WTC11 (cell line): ENCODE data around the gene ZNF165. TPM values are rescaled to one million over a fixed set of nuclear protein-coding genes. Genes with fewer than 3 reads are reported as not detected.
"Not testable (repeated sequence)": the region's sequence is repeated elsewhere in the genome, so short reads cannot be mapped to it uniquely, and the experiment has no call there.

Experiments
- ATAC-seq: fragments of 200-7000 bp; cut with Tn5 transposase; 2 replicates; pipeline ENCODE4 v1.10.0; 2021; ENCODE audit warnings: mild to moderate bottlenecking, moderate library complexity
- CTCF ChIA-PET: fragments of 300-600 bp; sonication (Branson Sonifier 250); formaldehyde crosslinking; loops from one replicate; lab custom pipeline; 2021; ENCODE audit warnings: antibody characterized with exemption; lab: Charles Lee
- POLR2A ChIA-PET: fragments of 350-600 bp; sonication (Branson Sonifier 250); formaldehyde crosslinking; loops from one replicate; lab custom pipeline; 2021; ENCODE audit warnings: antibody characterized with exemption; lab: Charles Lee
- DNase-seq: peaks from one replicate; pipeline ENCODE4 v3.0.0; 2021; ENCODE audit warnings: low spot score
- H3K27ac Mint-ChIP-seq: 2 replicates; pipeline ENCODE4 v1.8.0; 2021; ENCODE audit warnings: mixed read lengths
- H3K27me3 Mint-ChIP-seq: 2 replicates; pipeline ENCODE4 v1.8.0; 2021; ENCODE audit warnings: low read depth, mild to moderate bottlenecking, moderate library complexity, mixed read lengths
- H3K36me3 Mint-ChIP-seq: 2 replicates; pipeline ENCODE4 v1.8.0; 2021; ENCODE audit warnings: mixed read lengths
- H3K4me1 Mint-ChIP-seq: 2 replicates; pipeline ENCODE4 v1.8.0; 2022; ENCODE audit warnings: mixed read lengths
- H3K4me3 Mint-ChIP-seq: 2 replicates; pipeline ENCODE4 v1.8.0; 2021; ENCODE audit warnings: mild to moderate bottlenecking, moderate library complexity, mixed read lengths
- H3K9me3 Mint-ChIP-seq: 2 replicates; pipeline ENCODE4 v1.8.0; 2021; ENCODE audit warnings: mixed read lengths
- ARID4B ChIP-seq: sonication (generic); formaldehyde crosslinking; IDR thresholded peaks from 2 replicates; pipeline ENCODE4 v1.8.0; 2023; ENCODE audit warnings: missing genetic modification reagents, mild to moderate bottlenecking, borderline replicate concordance
- CREB1 ChIP-seq: sonication (generic); formaldehyde crosslinking; IDR thresholded peaks from 2 replicates; pipeline ENCODE4 v1.8.0; 2023; ENCODE audit warnings: mild to moderate bottlenecking, missing genetic modification reagents
- CREM ChIP-seq: sonication (generic); formaldehyde crosslinking; IDR thresholded peaks from 2 replicates; pipeline ENCODE4 v1.8.1; 2022; ENCODE audit warnings: mild to moderate bottlenecking, missing genetic modification reagents, moderate library complexity
- E2F1 ChIP-seq: sonication (generic); formaldehyde crosslinking; IDR thresholded peaks from 2 replicates; pipeline ENCODE4 v1.8.0; 2022; ENCODE audit warnings: mild to moderate bottlenecking, missing genetic modification reagents
- HMGXB4 ChIP-seq: sonication (generic); formaldehyde crosslinking; IDR thresholded peaks from 2 replicates; pipeline ENCODE4 v1.8.1; 2023; ENCODE audit warnings: mild to moderate bottlenecking, moderate library complexity, missing genetic modification reagents
- MAX ChIP-seq: sonication (generic); formaldehyde crosslinking; IDR thresholded peaks from 2 replicates; pipeline ENCODE4 v1.8.0; 2022; ENCODE audit warnings: mild to moderate bottlenecking, missing genetic modification reagents
- NFATC4 ChIP-seq: fragments of 250-450 bp; sonication (Bioruptor Pico); IDR thresholded peaks from 2 replicates; pipeline ENCODE4 v1.9.0; 2021; ENCODE audit warnings: mild to moderate bottlenecking
- PRRX2 ChIP-seq: fragments of 250-450 bp; sonication (Bioruptor Pico); IDR thresholded peaks from 2 replicates; pipeline ENCODE4 v1.8.0; 2021; ENCODE audit warnings: mild to moderate bottlenecking
- RELA ChIP-seq: sonication (generic); formaldehyde crosslinking; IDR thresholded peaks from 2 replicates; pipeline ENCODE4 v1.8.1; 2022; ENCODE audit warnings: missing genetic modification reagents, mild to moderate bottlenecking, borderline replicate concordance
- RORB ChIP-seq: fragments of 250-450 bp; sonication (Bioruptor Pico); IDR thresholded peaks from 2 replicates; pipeline ENCODE4 v1.9.0; 2021; ENCODE audit warnings: mild to moderate bottlenecking
- SMAD3 ChIP-seq: sonication (generic); formaldehyde crosslinking; IDR thresholded peaks from 2 replicates; pipeline ENCODE4 v1.8.0; 2022; ENCODE audit warnings: missing genetic modification reagents, mild to moderate bottlenecking, borderline replicate concordance
- STAT6 ChIP-seq: sonication (generic); formaldehyde crosslinking; conservative IDR thresholded peaks from 2 replicates; pipeline ENCODE4 v1.8.1; 2023; ENCODE audit warnings: mild to moderate bottlenecking, low read depth, missing genetic modification reagents, moderate library complexity
- TEAD1 ChIP-seq: sonication (generic); formaldehyde crosslinking; IDR thresholded peaks from 2 replicates; pipeline ENCODE4 v1.8.0; 2022; ENCODE audit warnings: mild to moderate bottlenecking, missing genetic modification reagents
- ZMAT4 ChIP-seq: fragments of 250-450 bp; sonication (Bioruptor Pico); IDR thresholded peaks from 2 replicates; pipeline ENCODE4 v1.9.0; 2021; ENCODE audit warnings: mild to moderate bottlenecking
- ZNF121 ChIP-seq: sonication (generic); formaldehyde crosslinking; IDR thresholded peaks from 2 replicates; pipeline ENCODE4 v1.8.0; 2023; ENCODE audit warnings: missing genetic modification reagents
- ZNF219 ChIP-seq: sonication (generic); formaldehyde crosslinking; IDR thresholded peaks from 2 replicates; pipeline ENCODE4 v1.8.0; 2023; ENCODE audit warnings: missing genetic modification reagents, mild to moderate bottlenecking, borderline replicate concordance
- ZNF263 ChIP-seq: sonication (generic); formaldehyde crosslinking; IDR thresholded peaks from 2 replicates; pipeline ENCODE4 v1.8.1; 2022; ENCODE audit warnings: low read depth, mild to moderate bottlenecking, moderate library complexity, missing genetic modification reagents
- ZNF423 ChIP-seq: fragments of 250-450 bp; sonication (Bioruptor Pico); IDR thresholded peaks from 2 replicates; pipeline ENCODE4 v2.1.2; 2022; ENCODE audit warnings: mild to moderate bottlenecking, moderate library complexity
- ZNF671 ChIP-seq: fragments of 250-450 bp; sonication (Bioruptor Pico); IDR thresholded peaks from 2 replicates; pipeline ENCODE4 v1.8.0; 2021; ENCODE audit warnings: mild to moderate bottlenecking
- total RNA-seq: library from RNA; stranded (reverse); gene quantifications from 3 replicates; pipeline ENCODE4 v1.2.3, GENCODE V29; 2021

ZNF165 gene
- total RNA-seq, 1 experiment from 2014 or later: 8.0 TPM

- H3K4me3 Mint-ChIP-seq: no peak overlapping the region
- ChIA-PET POLR2A (no interaction called here), CTCF (no interaction called here)
- H3K4me1 Mint-ChIP-seq: no peaks in the 10 kb centered on the region
- peaks cover 36% of the 10 kb centered on the region for H3K9me3 Mint-ChIP-seq
- peaks cover 67% of the 10 kb centered on the region for H3K36me3 Mint-ChIP-seq
- TF ChIP-seq CREM (CRISPR knock-in tag): no peak
- no peak for TF ChIP-seq TEAD1 (CRISPR knock-in tag)
- TF ChIP-seq STAT6 (CRISPR knock-in tag): no peak
- no peak for TF ChIP-seq MAX (CRISPR knock-in tag)
- no peak for TF ChIP-seq RELA (CRISPR knock-in tag)
- TF ChIP-seq CREB1 (CRISPR knock-in tag): no peak
- no peak for TF ChIP-seq SMAD3 (CRISPR knock-in tag)
- no peak for TF ChIP-seq ZNF671
- no peak for TF ChIP-seq ZNF121 (CRISPR knock-in tag)
- TF ChIP-seq ARID4B (CRISPR knock-in tag): no peak
- no peak for TF ChIP-seq PRRX2 (CRISPR knock-in tag)
- TF ChIP-seq HMGXB4 (CRISPR knock-in tag): no peak
- no peak for TF ChIP-seq ZMAT4 (CRISPR knock-in tag)
- TF ChIP-seq ZNF263 (CRISPR knock-in tag): no peak
- no peak for TF ChIP-seq NFATC4 (CRISPR knock-in tag)
- no peak for TF ChIP-seq ZNF423
- no peak for ATAC-seq
- H3K27me3 Mint-ChIP-seq: no peaks in the 10 kb centered on the region
- DNase-seq: no peak
- H3K27ac Mint-ChIP-seq: no peak overlapping the region
These were observed 8.7 kb downstream of the ZNF165 start for GRCh38 chr6:28089054-28089453.

GRCh38 chr6:28090917-28091586, 10.7 kb downstream of the ZNF165 start:
- ChIA-PET POLR2A (no interaction called here), CTCF (no interaction called here)
- no peaks in the 10 kb centered on the region; the same call in 1 of the 2 replicates for H3K27me3 Mint-ChIP-seq
- peaks cover 53% of the 10 kb centered on the region for H3K36me3 Mint-ChIP-seq
- no peak for ATAC-seq
- H3K27ac Mint-ChIP-seq: no peak overlapping the region
- H3K9me3 Mint-ChIP-seq: peaks cover 36% of the 10 kb centered on the region
- DNase-seq: no peak
- no peaks in the 10 kb centered on the region for H3K4me1 Mint-ChIP-seq
- TF ChIP-seq RORB (CRISPR knock-in tag) (no peak), CREB1 (CRISPR knock-in tag) (no peak), E2F1 (CRISPR knock-in tag) (no peak), ZNF671 (no peak), ZNF219 (CRISPR knock-in tag) (no peak), PRRX2 (CRISPR knock-in tag) (no peak)
- no peak overlapping the region; the same call in 1 of the 2 replicates for H3K4me3 Mint-ChIP-seq

- peaks cover 61% of the 10 kb centered on the region for H3K27me3 Mint-ChIP-seq
- H3K36me3 Mint-ChIP-seq, H3K4me3 Mint-ChIP-seq, DNase-seq, ATAC-seq, CTCF ChIA-PET, H3K4me1 Mint-ChIP-seq, H3K27ac Mint-ChIP-seq, POLR2A ChIA-PET: not testable (repeated sequence)
- H3K9me3 Mint-ChIP-seq: peaks cover 26% of the 10 kb centered on the region
These were observed 21.9 kb downstream of the ZNF165 start for GRCh38 chr6:28102222-28102621.

- H3K4me1 Mint-ChIP-seq, CTCF ChIA-PET, H3K4me3 Mint-ChIP-seq, H3K36me3 Mint-ChIP-seq, POLR2A ChIA-PET, ATAC-seq, H3K27ac Mint-ChIP-seq, DNase-seq: not testable (repeated sequence)
- peaks cover 62% of the 10 kb centered on the region for H3K27me3 Mint-ChIP-seq
- H3K9me3 Mint-ChIP-seq: peaks cover 23% of the 10 kb centered on the region
These were observed 22.3 kb downstream of the ZNF165 start for GRCh38 chr6:28102699-28103098.
